ENCODE data around the gene MCCD1.
"Not testable (repeated sequence)": the region's sequence is repeated elsewhere in the genome, so short reads cannot be mapped to it uniquely, and the experiment has no call there.

The MCCD1 gene

GRCh38 chr6:31543639-31544038 is 14.9 kb downstream of the MCCD1 start:
- no peak for DNase-seq (ENCODE audit: low read depth)

GRCh38 chr6:31544676-31545075 is 15.9 kb downstream of the MCCD1 start:
- DNase-seq (ENCODE audit: low read depth): no peak

- no peak for DNase-seq (ENCODE audit: low read depth)
These were observed 16.5 kb downstream of the MCCD1 start for GRCh38 chr6:31545291-31545690.

GRCh38 chr6:31546339-31546957 is 17.7 kb downstream of the MCCD1 start, which contains the start of gene ATP6V1G2:
ATP6V1G2 (minus strand) TSS chr6:31546608; CDS start chr6:31546559, 49 bp downstream.
- peak; percentile 72 for DNase-seq (ENCODE audit: low read depth)

GRCh38 chr6:31546958-31547726 is 18.4 kb downstream of the MCCD1 start, which contains the start of gene NFKBIL1:
NFKBIL1 (plus strand) TSS chr6:31547608; CDS start chr6:31547695, 87 bp downstream.
- DNase-seq (ENCODE audit: low read depth): peak; percentile 78

- no peak for DNase-seq (ENCODE audit: low read depth)
These were observed 19.2 kb downstream of the MCCD1 start for GRCh38 chr6:31547727-31548543.

- no peak for DNase-seq (ENCODE audit: low read depth)
These were observed 19.7 kb downstream of the MCCD1 start for GRCh38 chr6:31548544-31548873.

- not testable (repeated sequence) for DNase-seq (ENCODE audit: low read depth)
These were observed 22.6 kb downstream of the MCCD1 start for GRCh38 chr6:31551371-31551770.

GRCh38 chr6:31556307-31556706 is 27.5 kb downstream of the MCCD1 start:
- DNase-seq (ENCODE audit: low read depth): no peak

- no peak for DNase-seq (ENCODE audit: low read depth)
These were observed 28.9 kb downstream of the MCCD1 start for GRCh38 chr6:31557443-31558317.

GRCh38 chr6:31558318-31558625 is 29.5 kb downstream of the MCCD1 start:
- no peak for DNase-seq (ENCODE audit: low read depth)

GRCh38 chr6:31558631-31559500 is 30.1 kb downstream of the MCCD1 start:
- no peak for DNase-seq (ENCODE audit: low read depth)

- DNase-seq (ENCODE audit: low read depth): no peak
These were observed 30.8 kb downstream of the MCCD1 start for GRCh38 chr6:31559606-31559957.

- no peak for DNase-seq (ENCODE audit: low read depth)
These were observed 31.4 kb downstream of the MCCD1 start for GRCh38 chr6:31559958-31560696.

- DNase-seq (ENCODE audit: low read depth): no peak
These were observed 31.9 kb downstream of the MCCD1 start for GRCh38 chr6:31560697-31561058.

GRCh38 chr6:31567531-31568370 is 39.0 kb downstream of the MCCD1 start:
- DNase-seq (ENCODE audit: low read depth): no peak

GRCh38 chr6:31568537-31568961 is 39.8 kb downstream of the MCCD1 start:
- DNase-seq (ENCODE audit: low read depth): no peak

- DNase-seq (ENCODE audit: low read depth): no peak
These were observed 41.2 kb downstream of the MCCD1 start for GRCh38 chr6:31569861-31570536.
